GM23338 (cell line): ENCODE data around the gene PARD3. TPM values are rescaled to one million over a fixed set of nuclear protein-coding genes. Genes with fewer than 3 reads are reported as not detected.

Experiments
- EZH2 ChIP-seq: fragments of 200-600 bp; sonication (generic); IDR thresholded peaks from one replicate; pipeline ENCODE4 v1.8.0; 2017; ENCODE audit warnings: antibody characterized with exemption, mild to moderate bottlenecking, low read depth; ENCODE audit not compliant: unreplicated experiment
- JUNB ChIP-seq: IDR thresholded peaks from one replicate; pipeline ENCODE4 v1.6.1; 2016; ENCODE audit warnings: antibody characterized with exemption; ENCODE audit not compliant: unreplicated experiment
- POLR2AphosphoS5 ChIP-seq: IDR thresholded peaks from 2 replicates; pipeline ENCODE4 v1.6.1; 2016; ENCODE audit warnings: antibody characterized with exemption, low read depth
- ZNF331 ChIP-seq: fragments of 250-450 bp; sonication (Bioruptor Pico); IDR thresholded peaks from 2 replicates; pipeline ENCODE4 v1.5.0; 2020; ENCODE audit warnings: low read depth, mild to moderate bottlenecking, moderate library complexity
- polyA plus RNA-seq: library from polyadenylated mRNA; unstranded; fragments of >200 nt; fragmentation: Nextera tagmentation; extraction: Ambion mirVana; gene quantifications from 2 replicates; pipeline ENCODE4 v1.2.1, GENCODE V29; 2016
- total RNA-seq: library from RNA; depleted of rRNA; stranded (reverse); fragments of >200 nt; shearing (Covaris generic); gene quantifications from 2 replicates; pipeline ENCODE4 v1.2.3, GENCODE V29; 2014
- TF ChIP-seq, protein P1 (sequence below): fragments of 250-450 bp; sonication (Bioruptor Pico); IDR thresholded peaks from 2 replicates; pipeline ENCODE4 v1.5.0; 2020; ENCODE audit warnings: mild to moderate bottlenecking, moderate library complexity
- TF ChIP-seq, protein P2 (sequence below): IDR thresholded peaks from 2 replicates; pipeline ENCODE4 v1.6.1; 2016; ENCODE audit warnings: antibody characterized with exemption
- TF ChIP-seq, protein P3 (sequence below): IDR thresholded peaks from one replicate; pipeline ENCODE4 v1.6.1; 2018; ENCODE audit warnings: antibody characterized with exemption; ENCODE audit not compliant: unreplicated experiment

PARD3 gene
- total and polyA plus RNA-seq, 2 experiments from 2014 or later: 30.2 to 51.4 TPM

DNA sequence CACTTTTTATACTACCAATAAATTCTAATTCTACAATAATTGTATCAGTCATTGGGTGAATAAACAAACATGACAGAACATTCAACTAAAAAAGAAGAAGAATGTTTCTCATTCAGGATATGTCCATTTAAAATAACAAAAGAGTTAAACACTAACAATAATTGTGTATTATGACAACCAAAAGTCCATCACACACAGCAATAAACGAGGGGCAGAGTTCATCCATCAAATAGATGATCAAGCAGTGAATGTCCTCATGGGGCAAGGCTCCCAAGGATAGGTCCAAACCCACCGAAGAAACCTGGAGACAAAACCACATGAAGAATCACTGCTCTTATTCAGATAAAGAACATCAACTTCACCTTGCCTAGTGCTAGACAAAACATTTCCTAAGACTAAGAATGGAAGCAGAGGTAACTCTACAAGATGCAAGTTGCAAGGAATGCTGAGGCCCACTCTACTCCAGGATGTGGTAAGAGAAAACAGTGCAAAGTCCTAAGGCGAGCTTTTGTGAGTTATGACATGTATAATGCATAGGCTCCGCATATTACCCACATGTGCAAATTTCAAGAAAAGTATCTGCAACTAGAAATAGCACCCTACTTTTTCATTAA lies 115.1 kb downstream of the PARD3 start (continued):
- TF ChIP-seq, protein P1, sequence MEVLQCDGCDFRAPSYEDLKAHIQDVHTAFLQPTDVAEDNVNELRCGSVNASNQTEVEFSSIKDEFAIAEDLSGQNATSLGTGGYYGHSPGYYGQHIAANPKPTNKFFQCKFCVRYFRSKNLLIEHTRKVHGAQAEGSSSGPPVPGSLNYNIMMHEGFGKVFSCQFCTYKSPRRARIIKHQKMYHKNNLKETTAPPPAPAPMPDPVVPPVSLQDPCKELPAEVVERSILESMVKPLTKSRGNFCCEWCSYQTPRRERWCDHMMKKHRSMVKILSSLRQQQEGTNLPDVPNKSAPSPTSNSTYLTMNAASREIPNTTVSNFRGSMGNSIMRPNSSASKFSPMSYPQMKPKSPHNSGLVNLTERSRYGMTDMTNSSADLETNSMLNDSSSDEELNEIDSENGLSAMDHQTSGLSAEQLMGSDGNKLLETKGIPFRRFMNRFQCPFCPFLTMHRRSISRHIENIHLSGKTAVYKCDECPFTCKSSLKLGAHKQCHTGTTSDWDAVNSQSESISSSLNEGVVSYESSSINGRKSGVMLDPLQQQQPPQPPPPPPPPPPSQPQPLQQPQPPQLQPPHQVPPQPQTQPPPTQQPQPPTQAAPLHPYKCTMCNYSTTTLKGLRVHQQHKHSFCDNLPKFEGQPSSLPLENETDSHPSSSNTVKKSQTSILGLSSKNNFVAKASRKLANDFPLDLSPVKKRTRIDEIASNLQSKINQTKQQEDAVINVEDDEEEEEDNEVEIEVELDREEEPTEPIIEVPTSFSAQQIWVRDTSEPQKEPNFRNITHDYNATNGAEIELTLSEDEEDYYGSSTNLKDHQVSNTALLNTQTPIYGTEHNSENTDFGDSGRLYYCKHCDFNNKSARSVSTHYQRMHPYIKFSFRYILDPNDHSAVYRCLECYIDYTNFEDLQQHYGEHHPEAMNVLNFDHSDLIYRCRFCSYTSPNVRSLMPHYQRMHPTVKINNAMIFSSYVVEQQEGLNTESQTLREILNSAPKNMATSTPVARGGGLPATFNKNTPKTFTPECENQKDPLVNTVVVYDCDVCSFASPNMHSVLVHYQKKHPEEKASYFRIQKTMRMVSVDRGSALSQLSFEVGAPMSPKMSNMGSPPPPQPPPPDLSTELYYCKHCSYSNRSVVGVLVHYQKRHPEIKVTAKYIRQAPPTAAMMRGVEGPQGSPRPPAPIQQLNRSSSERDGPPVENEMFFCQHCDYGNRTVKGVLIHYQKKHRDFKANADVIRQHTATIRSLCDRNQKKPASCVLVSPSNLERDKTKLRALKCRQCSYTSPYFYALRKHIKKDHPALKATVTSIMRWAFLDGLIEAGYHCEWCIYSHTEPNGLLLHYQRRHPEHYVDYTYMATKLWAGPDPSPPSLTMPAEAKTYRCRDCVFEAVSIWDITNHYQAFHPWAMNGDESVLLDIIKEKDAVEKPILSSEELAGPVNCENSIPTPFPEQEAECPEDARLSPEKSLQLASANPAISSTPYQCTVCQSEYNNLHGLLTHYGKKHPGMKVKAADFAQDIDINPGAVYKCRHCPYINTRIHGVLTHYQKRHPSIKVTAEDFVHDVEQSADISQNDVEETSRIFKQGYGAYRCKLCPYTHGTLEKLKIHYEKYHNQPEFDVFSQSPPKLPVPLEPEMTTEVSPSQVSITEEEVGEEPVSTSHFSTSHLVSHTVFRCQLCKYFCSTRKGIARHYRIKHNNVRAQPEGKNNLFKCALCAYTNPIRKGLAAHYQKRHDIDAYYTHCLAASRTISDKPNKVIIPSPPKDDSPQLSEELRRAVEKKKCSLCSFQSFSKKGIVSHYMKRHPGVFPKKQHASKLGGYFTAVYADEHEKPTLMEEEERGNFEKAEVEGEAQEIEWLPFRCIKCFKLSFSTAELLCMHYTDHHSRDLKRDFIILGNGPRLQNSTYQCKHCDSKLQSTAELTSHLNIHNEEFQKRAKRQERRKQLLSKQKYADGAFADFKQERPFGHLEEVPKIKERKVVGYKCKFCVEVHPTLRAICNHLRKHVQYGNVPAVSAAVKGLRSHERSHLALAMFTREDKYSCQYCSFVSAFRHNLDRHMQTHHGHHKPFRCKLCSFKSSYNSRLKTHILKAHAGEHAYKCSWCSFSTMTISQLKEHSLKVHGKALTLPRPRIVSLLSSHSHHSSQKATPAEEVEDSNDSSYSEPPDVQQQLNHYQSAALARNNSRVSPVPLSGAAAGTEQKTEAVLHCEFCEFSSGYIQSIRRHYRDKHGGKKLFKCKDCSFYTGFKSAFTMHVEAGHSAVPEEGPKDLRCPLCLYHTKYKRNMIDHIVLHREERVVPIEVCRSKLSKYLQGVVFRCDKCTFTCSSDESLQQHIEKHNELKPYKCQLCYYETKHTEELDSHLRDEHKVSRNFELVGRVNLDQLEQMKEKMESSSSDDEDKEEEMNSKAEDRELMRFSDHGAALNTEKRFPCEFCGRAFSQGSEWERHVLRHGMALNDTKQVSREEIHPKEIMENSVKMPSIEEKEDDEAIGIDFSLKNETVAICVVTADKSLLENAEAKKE (CRISPR knock-in tag): no peak
- TF ChIP-seq ZNF331: no peak
- TF ChIP-seq, protein P2, sequence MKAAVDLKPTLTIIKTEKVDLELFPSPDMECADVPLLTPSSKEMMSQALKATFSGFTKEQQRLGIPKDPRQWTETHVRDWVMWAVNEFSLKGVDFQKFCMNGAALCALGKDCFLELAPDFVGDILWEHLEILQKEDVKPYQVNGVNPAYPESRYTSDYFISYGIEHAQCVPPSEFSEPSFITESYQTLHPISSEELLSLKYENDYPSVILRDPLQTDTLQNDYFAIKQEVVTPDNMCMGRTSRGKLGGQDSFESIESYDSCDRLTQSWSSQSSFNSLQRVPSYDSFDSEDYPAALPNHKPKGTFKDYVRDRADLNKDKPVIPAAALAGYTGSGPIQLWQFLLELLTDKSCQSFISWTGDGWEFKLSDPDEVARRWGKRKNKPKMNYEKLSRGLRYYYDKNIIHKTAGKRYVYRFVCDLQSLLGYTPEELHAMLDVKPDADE: no peak
- no peak for TF ChIP-seq POLR2AphosphoS5
- no peak for TF ChIP-seq EZH2
- no peak for TF ChIP-seq JUNB
- TF ChIP-seq, protein P3, sequence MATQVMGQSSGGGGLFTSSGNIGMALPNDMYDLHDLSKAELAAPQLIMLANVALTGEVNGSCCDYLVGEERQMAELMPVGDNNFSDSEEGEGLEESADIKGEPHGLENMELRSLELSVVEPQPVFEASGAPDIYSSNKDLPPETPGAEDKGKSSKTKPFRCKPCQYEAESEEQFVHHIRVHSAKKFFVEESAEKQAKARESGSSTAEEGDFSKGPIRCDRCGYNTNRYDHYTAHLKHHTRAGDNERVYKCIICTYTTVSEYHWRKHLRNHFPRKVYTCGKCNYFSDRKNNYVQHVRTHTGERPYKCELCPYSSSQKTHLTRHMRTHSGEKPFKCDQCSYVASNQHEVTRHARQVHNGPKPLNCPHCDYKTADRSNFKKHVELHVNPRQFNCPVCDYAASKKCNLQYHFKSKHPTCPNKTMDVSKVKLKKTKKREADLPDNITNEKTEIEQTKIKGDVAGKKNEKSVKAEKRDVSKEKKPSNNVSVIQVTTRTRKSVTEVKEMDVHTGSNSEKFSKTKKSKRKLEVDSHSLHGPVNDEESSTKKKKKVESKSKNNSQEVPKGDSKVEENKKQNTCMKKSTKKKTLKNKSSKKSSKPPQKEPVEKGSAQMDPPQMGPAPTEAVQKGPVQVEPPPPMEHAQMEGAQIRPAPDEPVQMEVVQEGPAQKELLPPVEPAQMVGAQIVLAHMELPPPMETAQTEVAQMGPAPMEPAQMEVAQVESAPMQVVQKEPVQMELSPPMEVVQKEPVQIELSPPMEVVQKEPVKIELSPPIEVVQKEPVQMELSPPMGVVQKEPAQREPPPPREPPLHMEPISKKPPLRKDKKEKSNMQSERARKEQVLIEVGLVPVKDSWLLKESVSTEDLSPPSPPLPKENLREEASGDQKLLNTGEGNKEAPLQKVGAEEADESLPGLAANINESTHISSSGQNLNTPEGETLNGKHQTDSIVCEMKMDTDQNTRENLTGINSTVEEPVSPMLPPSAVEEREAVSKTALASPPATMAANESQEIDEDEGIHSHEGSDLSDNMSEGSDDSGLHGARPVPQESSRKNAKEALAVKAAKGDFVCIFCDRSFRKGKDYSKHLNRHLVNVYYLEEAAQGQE: no peak
